IPS-NIHi11 (cell line): ENCODE results near the gene CRACDL.

Experiments used
- DNase-seq: peaks from one replicate; pipeline ENCODE4 v3.0.0; 2012; ENCODE audit warnings: mixed read lengths, low spot score

Gene CRACDL

GRCh38 chr2:98824256-98825019, 111.6 kb downstream of the CRACDL start:
- no peak for DNase-seq

- peak; percentile 53 for DNase-seq
Measured at GRCh38 chr2:98823196-98824170, 112.5 kb downstream of the CRACDL start.

GRCh38 chr2:98822301-98823164, 113.5 kb downstream of the CRACDL start:
- peak; percentile 85 for DNase-seq

- no peak for DNase-seq
Measured at GRCh38 chr2:98821629-98822135, 114.3 kb downstream of the CRACDL start.

GRCh38 chr2:98819231-98819766, 116.7 kb downstream of the CRACDL start:
- no peak for DNase-seq

GRCh38 chr2:98818164-98818563, 117.9 kb downstream of the CRACDL start:
- DNase-seq: no peak

- no peak for DNase-seq
Measured at GRCh38 chr2:98816281-98816680, 119.7 kb downstream of the CRACDL start.

GRCh38 chr2:98815795-98816194, 120.2 kb downstream of the CRACDL start:
- no peak for DNase-seq

GRCh38 chr2:98811766-98812165, 124.3 kb downstream of the CRACDL start:
- no peak for DNase-seq

- DNase-seq: no peak
Measured at GRCh38 chr2:98810588-98810928, 125.5 kb downstream of the CRACDL start.

GRCh38 chr2:98809878-98810587, 126.0 kb downstream of the CRACDL start:
- DNase-seq: no peak

GRCh38 chr2:98809116-98809515, 126.9 kb downstream of the CRACDL start:
- DNase-seq: no peak

GRCh38 chr2:98808546-98808945, 127.5 kb downstream of the CRACDL start:
- DNase-seq: no peak

GRCh38 chr2:98807929-98808328, 128.1 kb downstream of the CRACDL start:
- no peak for DNase-seq

- no peak for DNase-seq
Measured at GRCh38 chr2:98807221-98807620, 128.8 kb downstream of the CRACDL start.

- DNase-seq: peak; percentile 47
Measured at GRCh38 chr2:98806236-98806697, 129.8 kb downstream of the CRACDL start.

- DNase-seq: no peak
Measured at GRCh38 chr2:98805412-98806171, 130.4 kb downstream of the CRACDL start.

GRCh38 chr2:98804736-98805135, 131.3 kb downstream of the CRACDL start:
- no peak for DNase-seq

- no peak for DNase-seq
Measured at GRCh38 chr2:98804265-98804650, 131.8 kb downstream of the CRACDL start.
